NCI-H748 (cell line): ENCODE measurements around the gene LENG1.

Experiments used
- DNase-seq: peaks from one replicate; lab custom pipeline; 2025; ENCODE audit not compliant: unreplicated experiment; lab: John Stamatoyannopoulos, UW

The LENG1 gene

GRCh38 chr19:54114340-54115108 lies 45.0 kb downstream of the LENG1 start:
- peak; percentile 53 for DNase-seq

GRCh38 chr19:54109651-54110050 lies 49.9 kb downstream of the LENG1 start:
- no peak for DNase-seq

GRCh38 chr19:54108496-54108895 lies 51.0 kb downstream of the LENG1 start:
- DNase-seq: no peak

DNA sequence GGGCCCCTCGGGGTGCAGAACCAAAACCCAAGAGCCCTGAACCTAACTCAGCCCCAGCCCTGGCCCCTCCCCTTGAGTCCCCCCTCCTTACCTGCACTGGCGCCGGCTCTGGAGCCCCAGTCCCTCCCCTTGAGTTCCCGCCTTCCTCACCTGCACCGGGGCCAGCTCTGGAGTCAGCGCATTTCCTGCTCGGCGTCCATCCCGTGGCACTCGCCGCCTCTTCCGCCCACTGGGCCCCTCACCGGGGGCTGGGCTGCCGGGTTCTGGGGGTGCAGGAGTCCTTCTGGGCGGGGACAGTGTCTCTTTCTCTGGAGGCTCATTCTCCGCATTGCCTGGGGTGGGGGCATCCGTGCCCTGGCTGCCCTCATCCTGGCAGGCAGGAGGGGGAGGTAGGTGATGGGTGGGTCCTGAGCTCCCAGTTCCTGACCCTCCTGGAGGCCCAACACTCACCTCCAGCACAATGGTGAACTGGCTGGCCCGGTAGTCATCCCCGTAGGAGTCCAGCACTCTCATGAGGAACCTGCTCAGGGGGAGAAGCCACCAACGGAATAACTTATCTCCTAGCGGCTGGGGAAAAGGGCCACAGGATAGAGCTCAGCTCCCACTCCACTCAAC lies 51.5 kb downstream of the LENG1 start:
- DNase-seq: no peak

DNA sequence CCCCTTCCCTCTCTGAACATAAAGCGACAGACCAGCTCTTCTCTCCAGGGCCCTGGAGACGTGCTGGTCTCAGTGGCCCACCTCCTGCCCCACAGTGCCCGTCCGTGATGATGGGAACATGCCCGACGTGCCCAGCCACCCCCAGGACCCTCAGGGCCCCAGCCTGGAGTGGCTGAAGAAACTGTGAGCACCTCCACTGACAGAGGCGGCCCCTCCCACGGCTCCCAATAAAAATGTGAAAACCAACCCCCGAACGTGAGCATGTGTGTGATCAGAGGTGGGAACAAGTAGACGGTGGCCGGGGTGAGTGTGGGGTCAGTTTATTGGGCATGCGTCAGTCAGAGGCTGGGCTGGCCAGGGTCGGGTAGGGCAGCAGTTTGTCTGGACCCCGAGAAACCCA lies 52.8 kb downstream of the LENG1 start:
- DNase-seq: no peak

DNA sequence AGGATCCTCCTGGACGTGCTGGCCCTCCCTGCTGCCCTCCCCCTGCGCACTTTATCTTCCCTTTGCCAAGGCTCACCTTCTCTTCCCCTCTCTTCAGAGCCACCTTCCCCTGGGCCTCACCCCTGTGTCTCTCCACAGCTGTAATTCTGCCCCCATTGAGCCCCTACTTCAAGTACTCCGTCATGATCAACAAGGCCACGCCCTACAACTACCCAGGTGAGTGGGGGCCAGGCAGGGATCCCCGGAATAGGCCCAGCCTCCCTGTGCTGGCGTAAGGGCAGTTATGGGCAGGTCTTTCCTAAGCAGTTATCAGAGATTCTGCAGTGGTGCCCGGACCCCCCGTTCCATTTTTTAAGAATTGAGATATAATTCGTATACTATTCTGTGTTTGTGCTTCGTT lies 53.7 kb downstream of the LENG1 start:
- no peak for DNase-seq
